DMS53 (cell line): Measurements from ENCODE around the gene SLC35B2.
A peak's percentile ranks its signal among the peaks of the same experiment; 100 is the strongest.

ENCODE experiments used
- DNase-seq: peaks from one replicate; lab custom pipeline; 2025; lab: John Stamatoyannopoulos, UW

Gene SLC35B2

DNA sequence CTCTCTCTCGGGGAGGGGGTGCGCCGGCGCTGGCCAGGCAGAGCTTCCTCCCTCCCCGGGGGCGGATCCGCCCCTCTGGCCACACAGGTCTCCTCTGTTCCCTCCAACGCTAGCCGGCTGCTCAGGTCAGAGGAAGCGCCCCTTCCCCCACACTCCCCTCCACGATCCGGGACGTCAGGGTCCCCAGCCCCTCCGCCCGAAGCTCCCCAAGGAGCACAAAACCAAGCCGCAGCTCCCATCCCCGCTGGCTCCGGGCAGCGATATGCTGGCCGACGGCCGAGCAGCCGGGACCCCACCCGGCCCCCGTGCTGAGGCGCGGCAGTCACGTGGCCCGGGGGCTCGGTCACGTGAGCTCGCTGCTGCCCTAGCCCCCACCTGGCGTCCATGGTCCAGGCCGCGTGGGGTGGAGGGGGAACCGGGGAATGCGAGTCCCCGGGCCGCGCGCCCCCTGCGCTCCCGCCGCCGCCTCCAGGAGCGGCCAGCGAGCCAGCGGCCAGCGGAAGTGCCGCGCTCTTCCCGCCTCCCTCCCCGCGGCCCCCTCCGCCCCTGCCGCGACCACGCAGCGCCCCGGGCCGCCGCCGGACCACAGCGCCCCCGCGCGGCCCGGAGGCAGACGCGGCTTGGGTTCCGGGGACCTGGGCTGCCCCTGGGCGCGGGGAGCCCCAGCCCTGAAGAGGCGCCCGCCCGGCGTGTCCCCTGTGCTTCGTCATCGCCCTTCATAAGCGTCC is at the start of gene SLC35B2:
Gene SLC35B2, minus strand, starts transcription at position 504 of the 728 bp plus-strand sequence. Its CDS starts 118 bp downstream, at position 386.
- DNase-seq, result peak; percentile 88

DNA sequence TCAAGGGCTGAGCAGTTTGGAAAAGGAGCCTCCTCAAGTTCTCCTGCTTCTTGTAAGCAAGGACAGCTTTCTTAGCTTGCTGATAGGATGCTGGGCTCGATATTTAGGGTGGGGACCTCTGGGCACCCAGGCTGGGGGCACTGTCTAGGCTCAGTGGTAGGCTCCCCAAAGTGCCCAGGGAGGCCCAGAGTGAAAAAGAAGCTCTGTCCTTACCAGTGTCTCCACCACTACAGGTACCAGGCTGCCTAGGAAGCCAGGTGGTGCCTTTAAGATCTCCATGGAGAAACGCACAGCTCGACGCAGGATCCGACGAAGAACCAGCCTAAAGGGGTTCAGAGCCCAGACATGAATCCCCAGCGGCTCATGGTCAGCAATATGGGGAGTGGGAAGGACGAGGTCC is 49.4 kb upstream of the SLC35B2 start:
- no peak for DNase-seq

DNA sequence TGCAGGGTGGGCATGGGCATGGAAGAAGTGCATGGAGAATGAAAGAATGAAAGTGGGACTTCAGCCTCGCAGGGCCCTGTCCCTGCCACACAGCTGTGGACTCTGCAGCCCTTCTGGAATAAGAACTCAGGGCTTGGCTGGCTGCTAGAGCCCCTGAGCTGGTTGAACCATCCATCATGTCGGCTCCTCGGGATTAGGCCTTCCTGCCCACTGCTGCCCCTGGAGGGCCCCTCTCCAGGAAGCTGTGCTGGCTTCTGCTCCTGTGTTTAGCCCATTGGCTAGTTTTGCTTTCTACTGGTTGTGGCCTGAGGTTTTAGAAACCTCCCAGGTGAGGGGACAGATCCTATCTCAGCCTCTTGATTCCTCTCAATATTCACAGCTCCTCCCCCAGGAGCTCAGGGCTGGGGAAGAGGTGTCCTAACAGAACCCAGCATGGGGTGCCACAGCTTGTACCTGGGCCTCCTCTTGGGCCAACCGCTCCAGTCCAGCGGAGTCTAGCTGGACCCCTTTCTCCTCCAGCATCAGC is 47.9 kb upstream of the SLC35B2 start:
- DNase-seq, result no peak

- DNase-seq, result peak; percentile 56
These were observed 47.2 kb upstream of the SLC35B2 start for GRCh38 chr6:44304282-44305199.

DNA sequence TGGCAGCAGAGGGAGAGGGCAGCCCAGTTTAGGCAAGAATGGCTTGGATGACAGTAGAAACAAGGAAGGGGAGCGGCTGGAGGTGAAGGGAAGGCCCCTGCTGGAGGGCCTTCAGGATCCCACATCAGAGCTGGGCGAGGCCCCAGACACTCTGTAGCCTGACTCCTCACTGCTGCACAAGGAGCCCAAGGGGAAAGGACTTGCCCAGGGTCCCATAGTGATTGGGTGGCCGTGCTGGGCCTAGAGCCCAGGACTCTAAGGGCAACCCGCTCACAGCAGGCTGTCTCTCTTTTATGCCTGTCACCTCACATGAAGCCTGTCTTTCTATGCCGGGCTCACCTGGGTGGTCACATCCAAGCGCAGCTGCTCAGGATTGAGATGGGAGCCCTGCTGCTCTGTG is 46.5 kb upstream of the SLC35B2 start:
- DNase-seq, result no peak

GRCh38 chr6:44302856-44303255 is 45.5 kb upstream of the SLC35B2 start:
- no peak for DNase-seq

DNA sequence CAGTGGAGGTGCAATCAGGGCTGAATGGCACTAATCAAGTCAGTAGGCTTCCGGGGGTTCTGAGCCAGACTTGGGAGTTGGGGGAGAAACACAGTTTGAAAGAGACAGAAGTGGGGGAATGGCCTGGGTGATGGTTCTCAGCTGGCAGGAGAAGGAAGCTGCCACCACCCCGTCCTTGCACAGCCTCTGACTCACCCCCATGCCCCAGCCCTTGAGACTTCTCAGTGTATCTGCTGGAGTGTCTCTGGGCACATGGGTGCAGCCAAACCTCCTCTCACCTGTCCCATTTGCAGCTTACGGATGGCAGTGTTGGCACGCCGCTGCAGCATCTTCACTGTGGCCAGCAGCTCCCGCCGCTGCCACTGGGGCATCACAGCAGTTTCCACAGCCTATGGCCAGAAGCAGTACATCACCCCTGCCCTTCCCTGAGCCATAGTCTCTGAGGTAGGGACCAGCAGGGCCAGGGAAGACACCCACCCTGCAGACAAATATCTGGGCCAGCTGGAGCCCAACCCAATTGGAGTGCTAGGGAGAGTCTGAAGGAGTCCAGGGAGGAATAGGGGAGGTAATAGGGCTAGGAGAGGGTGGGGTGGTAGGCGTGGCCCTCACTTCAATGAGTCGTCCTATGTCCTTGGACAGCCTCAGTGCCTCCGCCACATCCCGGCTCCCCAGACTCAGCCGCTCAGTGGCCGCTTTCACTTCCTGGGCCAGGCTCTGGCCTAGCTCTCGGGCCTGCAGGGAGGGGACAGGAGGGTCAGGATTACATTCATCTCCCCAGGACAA is 44.6 kb upstream of the SLC35B2 start:
- DNase-seq, result no peak

- no peak for DNase-seq
These were observed 43.8 kb upstream of the SLC35B2 start for GRCh38 chr6:44301106-44301505.

GRCh38 chr6:44300292-44300823 is 43.0 kb upstream of the SLC35B2 start:
- DNase-seq, result no peak

- DNase-seq, result peak; percentile 29
These were observed 41.5 kb upstream of the SLC35B2 start for GRCh38 chr6:44298864-44299263.

GRCh38 chr6:44298055-44298803 is 40.9 kb upstream of the SLC35B2 start:
- peak; percentile 60 for DNase-seq

DNA sequence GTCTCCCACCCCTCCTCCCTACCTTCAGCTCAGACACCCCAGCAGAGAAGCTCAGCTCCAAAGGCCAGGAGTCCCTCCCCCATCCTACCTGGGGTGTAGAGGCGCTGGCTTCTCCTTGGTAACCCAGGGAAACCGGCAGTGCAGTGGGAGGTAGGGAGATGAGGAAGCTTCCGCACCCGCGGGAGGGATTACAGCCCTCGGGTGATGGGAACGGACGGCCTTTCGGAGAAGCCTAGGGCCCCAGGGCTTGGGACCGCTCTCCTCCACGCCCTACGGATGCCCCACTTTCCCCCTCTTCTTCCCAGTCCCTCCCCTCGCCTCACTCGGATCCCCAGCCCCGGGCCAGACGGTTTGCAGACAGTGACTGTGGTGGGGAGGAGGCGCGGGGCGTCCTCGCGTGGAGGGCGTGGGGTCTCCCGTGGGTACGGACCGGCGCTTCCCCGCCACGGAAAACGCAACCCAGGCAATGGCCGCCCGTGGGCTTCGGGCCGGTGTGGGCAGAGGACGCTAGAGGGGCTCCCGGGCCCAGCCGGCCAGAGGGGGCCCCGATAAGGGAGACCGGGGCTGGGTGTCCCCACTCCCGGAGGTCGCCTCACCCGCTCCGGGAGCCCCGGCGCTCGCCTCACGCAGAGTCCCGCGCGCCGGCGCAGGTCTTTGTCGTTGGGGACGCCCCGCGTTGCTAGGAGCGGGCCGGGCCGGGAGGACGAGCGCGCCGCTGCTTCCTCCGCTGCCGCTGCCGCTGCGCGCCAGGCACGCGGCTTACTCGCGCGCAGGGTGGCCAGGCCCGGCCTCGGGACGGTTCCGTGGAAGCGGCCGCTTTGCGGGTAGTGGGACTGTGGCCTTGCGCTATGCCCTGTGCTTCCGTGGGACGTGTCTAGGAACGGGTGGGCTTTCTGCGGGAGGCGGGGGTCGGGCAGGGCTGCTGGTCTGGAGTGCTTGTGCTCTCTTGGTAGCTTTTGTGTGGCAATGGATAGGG is 40.0 kb upstream of the SLC35B2 start:
- peak; percentile 72 for DNase-seq

GRCh38 chr6:44294832-44295791 is 37.8 kb upstream of the SLC35B2 start:
- peak; percentile 36 for DNase-seq

DNA sequence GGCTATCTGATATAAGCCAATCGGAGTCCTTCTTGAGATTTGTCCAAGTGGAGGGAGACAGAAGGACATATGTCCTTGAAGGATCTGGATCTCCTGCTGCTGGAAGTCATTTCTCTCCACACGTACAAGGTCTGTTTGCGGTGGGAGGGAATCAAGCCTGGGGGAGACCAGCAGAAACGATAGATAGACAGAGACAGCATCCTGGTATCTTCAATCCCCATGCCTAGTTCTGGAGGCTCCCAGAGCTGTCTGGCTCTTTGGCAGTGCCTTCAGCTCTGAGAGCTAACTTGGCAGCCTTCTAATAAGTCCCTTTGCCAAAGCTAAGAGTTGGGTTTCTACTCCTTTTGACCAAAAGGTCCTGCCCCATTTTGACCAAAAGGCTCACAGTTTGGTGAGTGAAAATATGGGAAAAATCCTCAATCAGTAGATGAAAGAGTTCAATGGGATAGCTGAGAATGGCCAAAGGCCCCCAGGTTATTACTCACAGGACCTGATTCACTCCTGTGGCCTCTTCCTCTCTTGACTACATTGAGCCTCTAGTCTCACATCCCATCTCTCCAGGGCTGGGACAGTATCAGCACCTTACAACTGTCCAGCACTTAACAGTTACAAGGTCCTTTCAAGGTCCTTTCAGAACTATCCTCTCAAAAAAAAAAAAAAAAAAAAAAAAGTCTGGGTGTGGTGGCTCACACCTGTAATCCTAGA is 35.5 kb upstream of the SLC35B2 start:
- DNase-seq, result no peak

GRCh38 chr6:44291841-44292240 is 34.5 kb upstream of the SLC35B2 start:
- DNase-seq, result peak; percentile 13

- no peak for DNase-seq
These were observed 32.5 kb upstream of the SLC35B2 start for GRCh38 chr6:44289726-44290260.

DNA sequence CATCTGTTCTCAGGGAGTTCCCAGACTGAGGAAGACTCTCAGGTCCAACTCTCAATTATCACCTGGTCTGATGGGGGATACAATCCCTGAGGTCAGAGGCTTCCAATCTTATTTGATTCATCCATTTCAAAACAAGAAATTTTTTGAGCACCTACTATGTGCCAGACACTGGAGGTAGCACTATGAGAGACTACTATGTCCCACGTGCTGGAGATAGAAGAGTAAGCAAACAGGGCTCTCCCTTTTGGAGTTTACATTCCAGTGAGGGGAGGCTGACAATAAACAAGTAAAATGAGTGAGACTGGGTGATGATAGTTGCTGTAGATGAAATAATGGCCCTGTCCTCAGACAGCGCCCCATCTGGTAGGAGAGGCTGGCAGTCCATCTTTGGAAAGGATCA is 29.4 kb upstream of the SLC35B2 start:
- DNase-seq, result no peak

GRCh38 chr6:44286285-44286565 is 28.9 kb upstream of the SLC35B2 start:
- peak; percentile 27 for DNase-seq
